Stimulated activated naive CD8-positive, alpha-beta T cell treated with anti-CD3 and anti-CD28 coated beads, Interleukin-15, amount 100 ng/mL, for 72 hours (primary cell): ENCODE data around the gene PTPRD.

Source experiments
- ATAC-seq: fragments of 150-1000 bp; cut with Tn5 transposase; 2 replicates; pipeline ENCODE4 v1.10.0; 2021; ENCODE audit warnings: mild to moderate bottlenecking, moderate library complexity
- DNase-seq, 2 donors: peaks; one replicate each; pipeline ENCODE4 v3.0.0; 2021 to 2022
- H3K27ac Mint-ChIP-seq, 2 donors: one replicate each; pipeline ENCODE4 v1.8.0; 2022; ENCODE audit warnings: mild to moderate bottlenecking in 2 of 2, mixed read lengths in 2 of 2, moderate library complexity in 2 of 2
- H3K27me3 Mint-ChIP-seq: one replicate; pipeline ENCODE4 v1.8.0; 2022; ENCODE audit warnings: mixed read lengths
- H3K4me1 Mint-ChIP-seq: one replicate; pipeline ENCODE4 v1.8.0; 2022; ENCODE audit warnings: mild to moderate bottlenecking, mixed read lengths
- H3K4me3 Mint-ChIP-seq, 2 donors: one replicate each; pipeline ENCODE4 v1.8.0; 2022; ENCODE audit warnings: mild to moderate bottlenecking in 2 of 2, mixed read lengths in 2 of 2, moderate library complexity in 1 of 2
- H3K9me3 Mint-ChIP-seq, 2 donors: one replicate each; pipeline ENCODE4 v1.8.0; 2022; ENCODE audit warnings: mixed read lengths in 2 of 2

PTPRD gene

GRCh38 chr9:9917400-9917799, 695.4 kb downstream of the PTPRD start:
- Mint-ChIP-seq H3K27ac (no peak overlapping the region), H3K9me3 (peaks cover 0 to 9% of the 10 kb centered on the region in 2 donors), H3K27me3 (no peaks in the 10 kb centered on the region), H3K4me1 (no peaks in the 10 kb centered on the region), H3K4me3 (no peak overlapping the region)
- DNase-seq (no peak), ATAC-seq (no peak)

DNA sequence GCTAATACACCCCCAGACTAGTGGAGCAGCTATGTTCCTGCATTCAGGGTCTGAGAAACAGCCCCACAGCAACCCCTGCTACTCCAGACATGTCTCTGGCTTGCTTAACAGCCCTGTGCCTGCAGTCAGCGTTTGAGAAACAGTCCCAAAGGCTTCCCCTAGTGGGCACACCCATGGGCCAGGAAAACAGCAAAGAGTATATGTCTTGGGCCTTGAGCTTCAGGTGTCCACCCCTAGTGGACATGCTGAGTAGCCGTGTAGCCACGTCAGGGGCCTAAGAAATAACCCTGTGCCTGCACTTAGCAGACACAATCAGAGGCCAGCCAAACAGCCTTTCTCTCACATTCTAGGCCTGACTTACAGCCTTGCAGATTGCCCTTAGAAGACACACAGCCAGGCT, 698.6 kb downstream of the PTPRD start:
- Mint-ChIP-seq H3K4me1 (no peaks in the 10 kb centered on the region), H3K9me3 (peaks cover 0 to 9% of the 10 kb centered on the region in 2 donors), H3K4me3 (no peak overlapping the region), H3K27ac (no peak overlapping the region), H3K27me3 (no peaks in the 10 kb centered on the region)
- no peak for ATAC-seq
- DNase-seq: no peak

GRCh38 chr9:9913276-9913832, 699.4 kb downstream of the PTPRD start:
- Mint-ChIP-seq H3K4me3 (no peak overlapping the region), H3K27ac (no peak overlapping the region), H3K27me3 (no peaks in the 10 kb centered on the region), H3K4me1 (no peaks in the 10 kb centered on the region), H3K9me3 (peaks cover 0 to 9% of the 10 kb centered on the region in 2 donors)
- ATAC-seq: no peak
- DNase-seq: no peak

- DNase-seq: no peak
- H3K4me3 Mint-ChIP-seq: no peak overlapping the region
- no peaks in the 10 kb centered on the region for H3K27me3 Mint-ChIP-seq
- H3K9me3 Mint-ChIP-seq: peaks cover 0 to 9% of the 10 kb centered on the region in 2 donors
- no peaks in the 10 kb centered on the region for H3K4me1 Mint-ChIP-seq
- no peak overlapping the region for H3K27ac Mint-ChIP-seq
- no peak for ATAC-seq
These were observed 700.3 kb downstream of the PTPRD start for GRCh38 chr9:9912459-9912858.

GRCh38 chr9:9905736-9906135, 707.1 kb downstream of the PTPRD start:
- Mint-ChIP-seq H3K9me3 (no peaks in the 10 kb centered on the region), H3K4me3 (no peak overlapping the region), H3K4me1 (no peaks in the 10 kb centered on the region), H3K27ac (no peak overlapping the region), H3K27me3 (no peaks in the 10 kb centered on the region)
- ATAC-seq (no peak), DNase-seq (no peak)

DNA sequence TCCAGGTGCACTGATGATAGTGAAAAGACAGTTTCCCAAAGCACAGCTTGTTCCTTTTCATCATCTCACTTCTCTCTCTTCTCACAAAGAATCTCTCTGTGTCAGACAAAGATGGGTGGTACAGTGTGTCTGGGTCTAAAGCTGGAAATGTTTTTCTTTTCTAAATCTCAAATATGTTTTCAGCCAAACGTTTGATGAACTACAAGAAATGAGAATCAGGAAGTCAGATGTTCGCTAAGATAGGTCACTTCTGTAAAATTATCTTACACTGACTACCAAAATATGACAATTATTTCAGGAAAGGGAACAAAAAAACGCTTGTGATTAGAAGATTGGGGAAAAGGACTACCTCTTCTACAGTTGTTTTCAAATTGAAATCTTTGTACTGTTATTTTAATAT, 708.8 kb downstream of the PTPRD start:
- H3K27me3 Mint-ChIP-seq: no peaks in the 10 kb centered on the region
- H3K4me3 Mint-ChIP-seq: no peak overlapping the region
- H3K9me3 Mint-ChIP-seq: no peaks in the 10 kb centered on the region
- no peaks in the 10 kb centered on the region for H3K4me1 Mint-ChIP-seq
- DNase-seq (no peak), ATAC-seq (no peak)
- no peak overlapping the region for H3K27ac Mint-ChIP-seq

GRCh38 chr9:9901624-9902023, 711.2 kb downstream of the PTPRD start:
- no peaks in the 10 kb centered on the region for H3K27me3 Mint-ChIP-seq
- H3K4me1 Mint-ChIP-seq: no peaks in the 10 kb centered on the region
- DNase-seq (no peak), ATAC-seq (no peak)
- no peak overlapping the region for H3K27ac Mint-ChIP-seq
- no peak overlapping the region for H3K4me3 Mint-ChIP-seq
- no peaks in the 10 kb centered on the region for H3K9me3 Mint-ChIP-seq

- no peaks in the 10 kb centered on the region for H3K4me1 Mint-ChIP-seq
- no peak overlapping the region for H3K27ac Mint-ChIP-seq
- H3K27me3 Mint-ChIP-seq: no peaks in the 10 kb centered on the region
- ATAC-seq (no peak), DNase-seq (no peak)
- no peak overlapping the region for H3K4me3 Mint-ChIP-seq
- peaks cover 0 to 1% of the 10 kb centered on the region in 2 donors for H3K9me3 Mint-ChIP-seq
These were observed 719.0 kb downstream of the PTPRD start for GRCh38 chr9:9893837-9894236.

GRCh38 chr9:9892217-9892616, 720.6 kb downstream of the PTPRD start:
- ATAC-seq: no peak
- H3K4me3 Mint-ChIP-seq: no peak overlapping the region
- peaks cover 0 to 8% of the 10 kb centered on the region in 2 donors for H3K9me3 Mint-ChIP-seq
- H3K4me1 Mint-ChIP-seq: no peaks in the 10 kb centered on the region
- no peaks in the 10 kb centered on the region for H3K27me3 Mint-ChIP-seq
- DNase-seq: no peak
- no peak overlapping the region for H3K27ac Mint-ChIP-seq

GRCh38 chr9:9881692-9882091, 731.1 kb downstream of the PTPRD start:
- peaks cover 0 to 3% of the 10 kb centered on the region in 2 donors for H3K9me3 Mint-ChIP-seq
- ATAC-seq (no peak), DNase-seq (no peak)
- no peak overlapping the region for H3K27ac Mint-ChIP-seq
- H3K4me3 Mint-ChIP-seq: no peak overlapping the region
- no peaks in the 10 kb centered on the region for H3K27me3 Mint-ChIP-seq
- H3K4me1 Mint-ChIP-seq: no peaks in the 10 kb centered on the region

- no peak overlapping the region for H3K4me3 Mint-ChIP-seq
These were observed 738.5 kb downstream of the PTPRD start for GRCh38 chr9:9874270-9874669.

GRCh38 chr9:9862235-9862810, 750.5 kb downstream of the PTPRD start:
- no peaks in the 10 kb centered on the region for H3K9me3 Mint-ChIP-seq
- DNase-seq: no peak
- no peak for ATAC-seq
- H3K27ac Mint-ChIP-seq: no peak overlapping the region
- H3K4me1 Mint-ChIP-seq: no peaks in the 10 kb centered on the region
- H3K4me3 Mint-ChIP-seq: no peak overlapping the region
- no peaks in the 10 kb centered on the region for H3K27me3 Mint-ChIP-seq

More at GRCh38 chr9:9874270-9874669, 738.5 kb downstream of the PTPRD start:
- ATAC-seq (no peak), DNase-seq (no peak)
- no peaks in the 10 kb centered on the region for H3K9me3 Mint-ChIP-seq
- H3K4me1 Mint-ChIP-seq: no peaks in the 10 kb centered on the region
- no peak overlapping the region for H3K27ac Mint-ChIP-seq
- no peaks in the 10 kb centered on the region for H3K27me3 Mint-ChIP-seq

DNA sequence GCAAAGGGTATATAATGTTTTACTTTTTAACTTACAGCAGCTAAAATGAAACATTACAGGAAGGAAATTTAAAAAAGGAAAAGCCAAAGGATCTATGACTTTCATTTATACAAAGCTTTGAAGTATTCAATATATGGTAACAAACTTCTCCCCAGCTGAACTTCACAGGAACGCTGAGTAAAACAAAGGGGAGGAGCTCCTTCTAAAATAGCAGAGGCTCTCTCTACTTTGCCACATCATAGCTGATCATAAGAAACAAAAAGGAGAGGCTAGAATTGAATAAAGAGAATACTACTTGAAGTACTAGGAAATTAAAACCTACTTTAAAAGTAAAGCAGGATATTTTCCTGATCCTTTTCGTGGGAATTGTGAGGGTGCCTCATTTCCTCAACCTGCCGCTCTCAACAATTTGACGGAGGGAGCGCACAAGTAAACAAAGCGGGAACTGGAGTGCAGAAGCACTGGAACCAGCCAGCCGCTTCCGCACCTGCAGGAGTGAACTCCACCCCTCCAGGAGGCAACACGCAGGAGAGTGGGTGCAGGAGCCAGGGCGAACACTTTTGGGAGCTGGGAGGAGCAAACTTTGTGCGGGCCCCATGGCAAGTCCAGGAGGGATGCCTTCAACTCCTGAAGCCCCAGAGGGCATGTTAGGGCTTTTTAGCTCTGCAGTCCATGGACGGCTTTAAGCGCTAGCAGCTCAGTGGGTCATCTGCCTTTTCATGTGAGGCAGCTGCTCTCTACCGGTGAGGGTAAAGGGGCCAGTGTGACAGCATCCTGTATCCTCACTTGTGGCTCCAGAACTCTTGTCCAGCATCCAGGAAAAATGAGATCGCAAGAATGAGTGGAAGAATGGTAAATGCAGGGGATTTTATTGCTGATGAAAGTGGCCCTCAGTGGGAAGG, 757.4 kb downstream of the PTPRD start:
- H3K27me3 Mint-ChIP-seq: no peaks in the 10 kb centered on the region
- ATAC-seq (no peak), DNase-seq (no peak)
- no peak overlapping the region for H3K27ac Mint-ChIP-seq
- H3K9me3 Mint-ChIP-seq: no peaks in the 10 kb centered on the region
- no peaks in the 10 kb centered on the region for H3K4me1 Mint-ChIP-seq
- no peak overlapping the region for H3K4me3 Mint-ChIP-seq

DNA sequence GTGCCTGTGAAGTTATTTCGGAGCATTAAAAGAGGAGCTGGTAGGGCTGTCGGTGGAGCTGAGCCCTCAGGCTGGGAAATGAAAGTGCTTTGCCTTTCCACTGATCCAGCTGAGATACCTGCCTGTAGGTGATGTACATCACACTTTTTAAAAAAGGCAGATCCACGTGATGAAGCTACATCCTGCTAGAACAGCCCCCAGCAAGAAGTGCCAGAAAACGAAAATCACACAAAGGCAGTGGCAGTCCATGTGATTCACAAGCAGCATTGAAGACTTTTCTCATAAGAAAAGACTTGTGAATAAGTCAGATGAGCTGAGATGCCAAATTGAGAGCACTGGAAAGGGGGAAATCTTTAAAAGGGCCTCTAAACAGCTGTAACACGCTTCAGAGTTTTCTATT, 765.1 kb downstream of the PTPRD start:
- no peak for DNase-seq
- Mint-ChIP-seq H3K4me3 (no peak overlapping the region), H3K4me1 (no peaks in the 10 kb centered on the region), H3K9me3 (no peaks in the 10 kb centered on the region), H3K27me3 (no peaks in the 10 kb centered on the region), H3K27ac (no peak overlapping the region)
- ATAC-seq: no peak

DNA sequence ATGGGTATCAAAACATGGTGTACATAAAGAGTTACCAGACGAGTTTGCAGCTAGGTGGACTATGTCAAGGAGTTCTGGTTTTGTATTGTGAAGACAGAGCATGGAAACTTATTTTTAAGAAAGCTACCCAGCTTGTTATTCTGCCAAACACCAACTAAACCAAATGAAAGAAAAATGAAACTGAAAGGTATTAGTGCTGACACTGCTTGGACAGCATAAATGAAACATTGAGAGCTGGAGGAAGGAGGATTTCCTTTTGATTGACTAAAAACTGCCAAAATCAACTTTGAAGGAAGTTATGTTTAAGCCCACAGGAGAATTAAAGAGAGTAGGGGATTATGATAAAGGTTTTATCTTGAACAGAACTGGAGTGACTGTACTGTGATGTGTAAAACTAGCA, 766.2 kb downstream of the PTPRD start:
- H3K9me3 Mint-ChIP-seq: no peaks in the 10 kb centered on the region
- no peak overlapping the region for H3K4me3 Mint-ChIP-seq
- no peaks in the 10 kb centered on the region for H3K4me1 Mint-ChIP-seq
- DNase-seq (no peak), ATAC-seq (no peak)
- no peak overlapping the region for H3K27ac Mint-ChIP-seq
- no peaks in the 10 kb centered on the region for H3K27me3 Mint-ChIP-seq

- H3K27ac Mint-ChIP-seq: no peak overlapping the region
- H3K4me3 Mint-ChIP-seq: no peak overlapping the region
- no peaks in the 10 kb centered on the region for H3K27me3 Mint-ChIP-seq
- H3K4me1 Mint-ChIP-seq: no peaks in the 10 kb centered on the region
- DNase-seq: no peak
- no peaks in the 10 kb centered on the region for H3K9me3 Mint-ChIP-seq
- ATAC-seq: no peak
These were observed 792.4 kb downstream of the PTPRD start for GRCh38 chr9:9820436-9820835.
